Liver (tissue), 2 donors: Measurements from ENCODE around the gene UNCX.

Experiments used
- GABPA ChIP-seq, 2 donors: IDR thresholded peaks in 1 of 2; conservative IDR thresholded peaks in 1 of 2; 2 replicates each; pipeline ENCODE4 v1.6.1; 2016; ENCODE audit warnings: antibody characterized with exemption in 2 of 2, mild to moderate bottlenecking in 1 of 2, moderate library complexity in 1 of 2
- ZBTB33 ChIP-seq: IDR thresholded peaks from 2 replicates; pipeline ENCODE4 v1.6.1; 2016; ENCODE audit warnings: antibody characterized with exemption
- donor health status: healthy.

GRCh38 chr7:1282679-1283078 is 50.0 kb downstream of the UNCX start:
- TF ChIP-seq GABPA (IDR thresholded peaks at IDR 0.05 in 1 of 2, conservative IDR thresholded peaks at IDR 0.05 in 1 of 2) = no peak
- TF ChIP-seq ZBTB33 = no peak
